AML-193 (cell line): Measurements from ENCODE around the gene MRPL51.
A peak's percentile ranks its signal among the peaks of the same experiment; 100 is the strongest.
"Not testable (repeated sequence)": the region's sequence is repeated elsewhere in the genome, so short reads cannot be mapped to it uniquely, and the experiment has no call there.

Source experiments
- DNase-seq, 2 experiments: peaks; one replicate each; lab custom pipeline; 2025; lab: John Stamatoyannopoulos, UW

Gene MRPL51

GRCh38 chr12:6488240-6488639 is 4.8 kb downstream of the MRPL51 start:
- DNase-seq = no peak

DNA sequence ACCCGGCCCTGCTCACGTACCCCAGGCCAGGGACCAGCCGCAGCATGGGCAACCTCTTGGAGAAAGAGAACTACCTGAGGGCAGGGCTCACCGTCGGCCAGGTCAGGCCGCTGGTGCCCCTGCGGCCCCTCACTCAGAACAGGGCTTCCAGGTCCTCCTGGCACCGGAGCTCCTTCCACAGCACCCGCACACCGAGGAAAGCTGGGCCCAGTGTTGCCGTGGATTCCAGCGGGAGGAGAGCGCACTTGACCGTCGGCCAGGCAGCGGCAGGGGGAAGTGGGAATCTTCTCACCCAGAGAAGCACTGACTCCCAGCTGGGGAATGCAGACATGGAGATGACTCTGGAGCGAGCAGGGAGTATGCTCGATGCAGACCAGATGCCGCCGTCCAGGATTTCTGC is 14.6 kb downstream of the MRPL51 start:
- no peak for DNase-seq

- DNase-seq = not testable (repeated sequence)
Measured at GRCh38 chr12:6477601-6478377, 15.3 kb downstream of the MRPL51 start.

- no peak for DNase-seq
Measured at GRCh38 chr12:6476489-6476888, 16.6 kb downstream of the MRPL51 start.

GRCh38 chr12:6475233-6475975 is 17.7 kb downstream of the MRPL51 start:
- DNase-seq = not testable (repeated sequence)

DNA sequence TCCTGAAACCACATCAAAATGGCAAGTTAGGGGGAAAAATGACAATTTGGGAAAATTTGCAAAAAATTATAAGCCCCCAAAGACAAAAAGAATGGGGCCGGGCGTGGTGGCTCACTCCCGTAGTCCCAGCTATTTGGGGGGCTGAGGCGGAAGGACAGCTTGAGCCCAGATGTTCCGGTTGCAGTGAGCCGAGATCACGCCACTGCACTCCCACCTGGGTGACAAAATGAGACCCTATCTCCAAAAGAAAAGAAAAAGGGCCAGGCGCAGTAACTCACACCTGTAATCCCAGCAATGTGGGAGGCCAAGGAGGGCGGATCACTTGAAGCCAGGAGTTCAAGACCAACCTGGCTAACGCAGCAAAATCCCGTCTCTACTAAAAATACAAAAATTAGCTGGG is 20.6 kb downstream of the MRPL51 start:
- DNase-seq = no peak

DNA sequence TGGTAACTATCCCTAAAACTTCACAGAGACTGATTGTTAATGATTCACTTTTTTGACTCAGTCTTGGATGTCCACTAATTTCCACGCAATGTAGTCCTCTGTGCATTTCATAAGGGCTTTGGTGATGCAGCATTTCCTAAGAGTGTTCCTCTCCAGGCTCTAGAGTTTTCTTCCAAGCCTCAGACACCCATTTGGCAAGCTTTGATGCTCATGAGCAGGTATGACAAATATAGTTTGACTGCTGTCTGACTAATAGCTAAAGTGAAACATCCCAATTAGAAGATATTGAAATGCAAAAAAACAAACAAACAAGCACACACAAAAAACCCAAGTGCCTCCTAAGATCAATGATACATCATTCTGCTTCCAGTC is 21.1 kb downstream of the MRPL51 start:
- DNase-seq = peak in 1 of 2 experiments; percentile 14

GRCh38 chr12:6470375-6471163 is 22.5 kb downstream of the MRPL51 start, which contains the start of gene VAMP1:
Gene VAMP1, minus strand, starts transcription at chr12:6470677. Its CDS starts 146 bp downstream, at chr12:6470531.
- peak; percentile 97 for DNase-seq

GRCh38 chr12:6469609-6470374 is 23.3 kb downstream of the MRPL51 start:
- no peak for DNase-seq

GRCh38 chr12:6469092-6469491 is 24.0 kb downstream of the MRPL51 start:
- peak in 1 of 2 experiments; percentile 4 for DNase-seq

- DNase-seq = no peak
Measured at GRCh38 chr12:6468283-6468575, 24.8 kb downstream of the MRPL51 start.

GRCh38 chr12:6467571-6468282 is 25.3 kb downstream of the MRPL51 start:
- DNase-seq = not testable (repeated sequence)

DNA sequence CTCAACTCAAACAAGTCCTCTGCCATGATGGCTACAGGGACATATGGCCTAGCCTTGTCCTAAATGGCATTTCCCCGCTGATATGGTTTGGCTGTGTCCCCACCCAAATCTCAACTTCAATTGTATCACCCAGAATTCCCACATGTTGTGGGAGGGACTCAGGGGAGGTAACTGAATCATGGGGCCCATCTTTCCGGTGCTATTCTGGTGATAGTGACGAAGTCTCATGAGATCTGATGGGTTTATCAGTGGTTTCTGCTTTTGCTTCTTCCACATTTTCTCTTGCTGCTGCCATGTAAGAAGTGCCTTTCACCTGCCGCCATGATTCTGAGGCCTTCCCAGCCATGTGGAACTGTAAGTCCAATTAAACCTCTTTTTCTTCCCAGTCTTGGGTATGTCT is 26.3 kb downstream of the MRPL51 start:
- not testable (repeated sequence) for DNase-seq

GRCh38 chr12:6466184-6466573 is 26.9 kb downstream of the MRPL51 start:
- DNase-seq = no peak

DNA sequence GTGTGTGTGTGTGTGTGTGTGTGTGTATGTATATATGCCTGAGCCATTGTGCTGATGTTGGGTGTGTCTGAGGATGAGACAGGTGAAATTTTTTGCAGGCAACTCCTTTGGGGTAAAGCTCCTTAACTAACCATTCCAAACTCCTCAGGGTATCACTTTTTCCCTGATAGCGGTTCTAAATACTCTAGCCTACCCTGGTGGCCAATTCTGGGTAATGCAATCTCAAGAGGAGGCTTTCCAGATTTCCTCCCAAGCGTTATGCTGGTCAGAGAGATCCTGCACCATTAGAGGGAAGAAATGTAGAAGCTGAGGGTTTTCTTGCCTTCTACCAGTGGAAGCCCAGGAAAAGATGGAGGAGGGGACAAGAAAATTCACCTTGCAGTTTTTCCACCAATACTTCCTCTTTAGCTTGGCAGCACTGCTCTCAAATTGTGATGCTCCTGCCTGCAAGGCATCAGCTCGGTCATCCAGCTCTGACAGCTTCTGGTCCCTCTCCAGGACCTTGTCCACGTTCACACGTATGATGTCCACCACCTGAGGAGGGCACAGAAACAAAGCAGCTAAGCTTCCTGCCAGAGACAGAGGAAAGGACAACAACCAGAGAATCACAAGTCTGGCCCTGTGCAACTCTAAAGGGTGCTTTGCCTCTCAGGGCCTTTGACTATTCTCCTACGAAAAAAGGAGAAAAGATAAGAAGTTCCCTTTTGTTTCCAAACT is 27.4 kb downstream of the MRPL51 start:
- peak; percentile 54 to 55 for DNase-seq

DNA sequence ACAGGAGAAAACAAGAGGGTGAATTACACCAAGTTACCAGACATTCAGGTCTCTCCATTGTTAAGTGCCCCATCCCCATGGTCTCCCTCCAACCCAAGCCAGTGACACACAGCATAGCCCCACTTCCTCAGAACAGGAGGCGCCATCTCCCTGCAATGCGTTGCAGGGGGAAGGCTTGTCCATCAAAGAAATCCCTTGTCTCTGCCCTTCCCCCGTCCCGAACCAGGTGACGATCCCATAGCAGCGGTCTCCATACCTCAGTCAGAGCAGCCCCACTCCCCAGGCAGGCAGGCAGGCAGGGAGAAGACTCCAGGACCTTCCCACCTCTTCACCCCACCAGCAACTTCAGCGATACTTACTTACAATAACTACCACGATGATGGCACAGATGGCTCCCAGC is 28.5 kb downstream of the MRPL51 start:
- DNase-seq = no peak

DNA sequence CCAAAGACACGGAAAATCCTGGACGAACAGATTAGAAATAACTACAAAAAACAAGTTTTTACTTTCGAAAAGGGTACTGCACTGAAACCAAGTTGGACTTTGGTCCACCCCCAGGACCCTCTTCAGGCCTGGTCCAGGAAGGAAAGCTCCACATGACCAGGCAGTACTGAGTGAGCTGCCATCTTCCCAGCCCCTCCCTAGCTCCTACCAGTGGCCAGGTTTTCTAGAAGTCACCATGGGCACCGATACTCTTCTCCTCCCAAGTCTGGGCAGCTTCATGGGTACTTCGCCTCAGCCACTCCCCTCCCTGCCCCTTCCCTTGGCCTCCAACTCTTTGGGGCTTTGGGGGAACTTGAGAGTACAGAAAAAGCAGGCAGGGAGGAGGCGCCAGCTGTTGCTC is 29.2 kb downstream of the MRPL51 start:
- DNase-seq = no peak

GRCh38 chr12:6463216-6463615 is 29.8 kb downstream of the MRPL51 start:
- DNase-seq = no peak

DNA sequence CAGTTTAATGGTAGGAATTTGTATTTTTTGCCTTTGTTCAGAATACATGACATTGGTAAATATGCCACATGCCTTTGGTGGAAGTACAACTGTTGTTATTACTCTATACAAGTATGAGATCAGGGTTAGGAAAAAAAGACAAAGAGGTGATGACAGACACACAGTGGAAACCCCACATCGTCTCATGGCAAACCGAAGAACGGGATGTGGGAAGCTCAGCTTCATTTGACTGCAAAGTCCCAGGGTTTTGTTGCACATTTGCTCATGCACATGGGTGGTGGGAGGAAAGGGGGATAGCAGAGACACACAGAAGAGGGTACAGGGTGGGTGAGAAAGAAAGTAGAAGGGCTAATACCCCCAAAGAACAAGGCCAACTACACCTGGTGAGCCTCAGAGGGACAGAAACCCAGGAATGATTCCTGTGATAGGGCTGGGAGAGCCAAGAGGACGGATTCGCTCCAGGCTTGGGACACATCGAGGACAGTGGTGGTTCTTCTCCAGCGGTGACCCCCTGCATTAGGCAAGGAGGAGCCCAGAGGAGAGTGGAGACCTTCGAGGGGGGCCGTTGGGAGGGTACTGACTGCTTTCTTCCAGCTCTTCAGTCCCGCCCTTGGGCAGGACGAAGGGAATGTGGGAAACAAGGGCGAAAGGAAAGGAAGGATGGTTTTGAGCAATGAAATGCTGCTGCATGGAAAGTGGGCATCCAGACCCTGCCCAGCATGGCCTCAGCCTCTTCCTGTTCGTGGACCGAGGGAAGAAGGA is 30.6 kb downstream of the MRPL51 start:
- no peak for DNase-seq
